K562 (cell line): Measurements from ENCODE around the gene PODXL2. TPM values are rescaled to one million over a fixed set of nuclear protein-coding genes. Genes with fewer than 3 reads are reported as not detected.

ENCODE experiments used
- CBX3 ChIP-seq, 2 experiments: IDR thresholded peaks; 1 replicate in 1 of 2; 2 replicates in 1 of 2; pipeline ENCODE4 v1.6.1; 2012; ENCODE audit warnings: inconsistent platforms in 2 of 2, low read length in 2 of 2, borderline replicate concordance in 1 of 2, control low read depth in 1 of 2
- ETV5 ChIP-seq: sonication (generic); formaldehyde crosslinking; IDR thresholded peaks from 2 replicates; pipeline ENCODE4 v1.4.0; 2020; ENCODE audit warnings: low read depth, mild to moderate bottlenecking, missing genetic modification reagents
- PHF8 ChIP-seq: fragments of 200-600 bp; sonication (generic); IDR thresholded peaks from 2 replicates; pipeline ENCODE4 v1.6.1; 2012; ENCODE audit warnings: mixed run types, mild to moderate bottlenecking, inconsistent platforms, low read length, moderate library complexity, borderline replicate concordance
- RBM39 ChIP-seq: fragments of 200-400 bp; formaldehyde crosslinking; optimal IDR thresholded peaks from 2 replicates; pipeline ENCODE3; 2018; ENCODE audit warnings: low read depth, low read length
- RNF2 ChIP-seq: sonication (generic); IDR thresholded peaks from 2 replicates; pipeline ENCODE4 v1.6.1; 2016
- U2AF1 ChIP-seq: fragments of 200-400 bp; formaldehyde crosslinking; optimal IDR thresholded peaks from 2 replicates; pipeline ENCODE3; 2017; ENCODE audit warnings: mild to moderate bottlenecking, low read depth, low read length, moderate library complexity
- ZNF212 ChIP-seq: fragments of 450-650 bp; formaldehyde crosslinking; IDR thresholded peaks from 2 replicates; pipeline ENCODE4 v1.4.0; 2020; ENCODE audit warnings: mild to moderate bottlenecking
- ZNF778 ChIP-seq: fragments of 450-650 bp; formaldehyde crosslinking; IDR thresholded peaks from 2 replicates; pipeline ENCODE4 v1.4.0; 2020; ENCODE audit warnings: mild to moderate bottlenecking, moderate library complexity
- ZNF780A ChIP-seq: fragments of 250-450 bp; sonication (Bioruptor Pico); IDR thresholded peaks from 2 replicates; pipeline ENCODE4 v1.5.0; 2021; ENCODE audit warnings: mild to moderate bottlenecking
- polyA plus RNA-seq, 8 experiments: library from polyadenylated mRNA; depleted of rRNA in 4 of 8; stranded (reverse) in 5 of 8; unstranded in 3 of 8; fragments of >200 nt; fragmentation: Nextera tagmentation in 2 of 8; fragmentation: Illumina TruSeq in 1 of 8; extraction: Ambion mirVana in 2 of 8; extraction: Trizol in 1 of 8; gene quantifications; 2 replicates each; pipeline versions ENCODE4 v1.2.1 to v1.2.3, GENCODE V29; 2011 to 2014; ENCODE audit warnings: inconsistent platforms in 1 of 8, missing spikeins in 1 of 8
- total RNA-seq, 7 experiments: library from RNA; depleted of rRNA in 6 of 7; stranded (reverse); fragments of >200 nt in 6 of 7; fragmentation: Illumina TruSeq in 2 of 7; extraction: Trizol in 2 of 7; gene quantifications; 2 replicates each; pipeline versions ENCODE4 v1.2.1 to v1.2.3, GENCODE V29; 2011 to 2021; ENCODE audit warnings: low replicate concordance in 1 of 7
- TF ChIP-seq, protein P1 (sequence below): sonication (generic); formaldehyde crosslinking; IDR thresholded peaks from 2 replicates; pipeline ENCODE4 v1.8.0; 2022; ENCODE audit warnings: missing genetic modification reagents, mild to moderate bottlenecking, borderline replicate concordance
- TF ChIP-seq, protein P2 (sequence below), 2 experiments: fragments of 450-650 bp; formaldehyde crosslinking in 1 of 2; IDR thresholded peaks; 2 replicates each; pipeline versions ENCODE4 v1.4.0 to v1.6.1; 2014 to 2020; ENCODE audit warnings: mild to moderate bottlenecking in 2 of 2, borderline replicate concordance in 1 of 2, low read depth in 1 of 2
- TF ChIP-seq, protein P3 (sequence below): fragments of 250-450 bp; sonication (Bioruptor Pico); IDR thresholded peaks from 2 replicates; pipeline ENCODE4 v1.4.0; 2020; ENCODE audit warnings: borderline replicate concordance
- TF ChIP-seq, protein P4 (sequence below): fragments of 250-450 bp; sonication (Bioruptor Pico); IDR thresholded peaks from 2 replicates; pipeline ENCODE4 v1.4.0; 2020; ENCODE audit warnings: mild to moderate bottlenecking

PODXL2 gene
- total and polyA plus RNA-seq, 9 of the 15 experiments (the other 6 are each of a cell fraction or from before 2014, with no cell fraction given), result 0.03 to 52.5 (median 21.9) TPM

DNA sequence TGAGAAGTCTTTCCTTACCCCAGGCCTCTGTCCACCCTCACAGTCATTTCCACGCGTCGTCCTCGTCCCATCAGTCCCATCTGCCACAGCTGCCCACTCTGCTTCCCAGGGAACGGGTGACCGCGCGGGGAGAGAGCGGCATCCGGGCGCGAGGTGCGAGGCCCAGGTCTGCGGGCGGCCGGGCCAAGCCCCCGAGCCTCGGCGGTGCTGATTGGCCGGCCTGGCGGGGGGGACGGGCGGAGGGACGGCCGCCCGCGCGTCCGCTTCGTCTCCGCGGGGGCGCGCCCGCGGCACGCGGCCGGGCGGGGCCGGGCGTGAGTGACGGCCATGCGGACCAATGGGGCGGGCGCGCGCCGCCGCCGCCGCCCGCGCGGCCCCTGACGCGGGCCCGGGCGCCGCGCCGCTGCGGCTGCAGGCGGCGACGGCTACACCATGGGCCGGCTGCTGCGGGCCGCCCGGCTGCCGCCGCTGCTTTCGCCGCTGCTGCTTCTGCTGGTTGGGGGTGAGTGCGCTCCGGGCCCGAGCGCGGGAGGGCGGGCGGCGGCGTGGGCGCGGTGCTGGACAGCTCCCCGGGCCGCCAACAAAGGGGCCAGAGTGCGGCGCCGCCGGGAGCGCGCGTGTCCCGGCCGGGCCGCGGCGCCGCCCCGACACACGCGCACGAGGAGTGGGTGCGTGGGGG lies at the start of gene PODXL2 (continued):
- no peak for TF ChIP-seq ZNF778 (CRISPR knock-in tag)
- TF ChIP-seq U2AF1, result no peak
- peak; percentile 51; the same call in 1 of the 2 replicates for TF ChIP-seq PHF8
- TF ChIP-seq, protein P1, sequence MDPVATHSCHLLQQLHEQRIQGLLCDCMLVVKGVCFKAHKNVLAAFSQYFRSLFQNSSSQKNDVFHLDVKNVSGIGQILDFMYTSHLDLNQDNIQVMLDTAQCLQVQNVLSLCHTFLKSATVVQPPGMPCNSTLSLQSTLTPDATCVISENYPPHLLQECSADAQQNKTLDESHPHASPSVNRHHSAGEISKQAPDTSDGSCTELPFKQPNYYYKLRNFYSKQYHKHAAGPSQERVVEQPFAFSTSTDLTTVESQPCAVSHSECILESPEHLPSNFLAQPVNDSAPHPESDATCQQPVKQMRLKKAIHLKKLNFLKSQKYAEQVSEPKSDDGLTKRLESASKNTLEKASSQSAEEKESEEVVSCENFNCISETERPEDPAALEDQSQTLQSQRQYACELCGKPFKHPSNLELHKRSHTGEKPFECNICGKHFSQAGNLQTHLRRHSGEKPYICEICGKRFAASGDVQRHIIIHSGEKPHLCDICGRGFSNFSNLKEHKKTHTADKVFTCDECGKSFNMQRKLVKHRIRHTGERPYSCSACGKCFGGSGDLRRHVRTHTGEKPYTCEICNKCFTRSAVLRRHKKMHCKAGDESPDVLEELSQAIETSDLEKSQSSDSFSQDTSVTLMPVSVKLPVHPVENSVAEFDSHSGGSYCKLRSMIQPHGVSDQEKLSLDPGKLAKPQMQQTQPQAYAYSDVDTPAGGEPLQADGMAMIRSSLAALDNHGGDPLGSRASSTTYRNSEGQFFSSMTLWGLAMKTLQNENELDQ (CRISPR knock-in tag), result no peak
- TF ChIP-seq RBM39, result no peak
- peak in 1 of 2 experiments; percentile 90; a peak in 2 of 3 replicates for TF ChIP-seq CBX3 (IDR thresholded peaks at IDR 0.05; ENCODE audit: borderline replicate concordance in 1 of 2, low read length in 2 of 2)
- no peak for TF ChIP-seq ZNF780A (CRISPR knock-in tag)
- peak; percentile 50; the same call in 1 of the 2 replicates for TF ChIP-seq ETV5 (CRISPR knock-in tag)
- TF ChIP-seq, protein P2, sequence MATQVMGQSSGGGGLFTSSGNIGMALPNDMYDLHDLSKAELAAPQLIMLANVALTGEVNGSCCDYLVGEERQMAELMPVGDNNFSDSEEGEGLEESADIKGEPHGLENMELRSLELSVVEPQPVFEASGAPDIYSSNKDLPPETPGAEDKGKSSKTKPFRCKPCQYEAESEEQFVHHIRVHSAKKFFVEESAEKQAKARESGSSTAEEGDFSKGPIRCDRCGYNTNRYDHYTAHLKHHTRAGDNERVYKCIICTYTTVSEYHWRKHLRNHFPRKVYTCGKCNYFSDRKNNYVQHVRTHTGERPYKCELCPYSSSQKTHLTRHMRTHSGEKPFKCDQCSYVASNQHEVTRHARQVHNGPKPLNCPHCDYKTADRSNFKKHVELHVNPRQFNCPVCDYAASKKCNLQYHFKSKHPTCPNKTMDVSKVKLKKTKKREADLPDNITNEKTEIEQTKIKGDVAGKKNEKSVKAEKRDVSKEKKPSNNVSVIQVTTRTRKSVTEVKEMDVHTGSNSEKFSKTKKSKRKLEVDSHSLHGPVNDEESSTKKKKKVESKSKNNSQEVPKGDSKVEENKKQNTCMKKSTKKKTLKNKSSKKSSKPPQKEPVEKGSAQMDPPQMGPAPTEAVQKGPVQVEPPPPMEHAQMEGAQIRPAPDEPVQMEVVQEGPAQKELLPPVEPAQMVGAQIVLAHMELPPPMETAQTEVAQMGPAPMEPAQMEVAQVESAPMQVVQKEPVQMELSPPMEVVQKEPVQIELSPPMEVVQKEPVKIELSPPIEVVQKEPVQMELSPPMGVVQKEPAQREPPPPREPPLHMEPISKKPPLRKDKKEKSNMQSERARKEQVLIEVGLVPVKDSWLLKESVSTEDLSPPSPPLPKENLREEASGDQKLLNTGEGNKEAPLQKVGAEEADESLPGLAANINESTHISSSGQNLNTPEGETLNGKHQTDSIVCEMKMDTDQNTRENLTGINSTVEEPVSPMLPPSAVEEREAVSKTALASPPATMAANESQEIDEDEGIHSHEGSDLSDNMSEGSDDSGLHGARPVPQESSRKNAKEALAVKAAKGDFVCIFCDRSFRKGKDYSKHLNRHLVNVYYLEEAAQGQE (IDR thresholded peaks at IDR 0.05; ENCODE audit: borderline replicate concordance), result peak; percentile 93
- TF ChIP-seq, protein P2 (CRISPR knock-in tag; IDR thresholded peaks at IDR 0.05; ENCODE audit: low read depth), result peak; percentile 93
- TF ChIP-seq, protein P3, sequence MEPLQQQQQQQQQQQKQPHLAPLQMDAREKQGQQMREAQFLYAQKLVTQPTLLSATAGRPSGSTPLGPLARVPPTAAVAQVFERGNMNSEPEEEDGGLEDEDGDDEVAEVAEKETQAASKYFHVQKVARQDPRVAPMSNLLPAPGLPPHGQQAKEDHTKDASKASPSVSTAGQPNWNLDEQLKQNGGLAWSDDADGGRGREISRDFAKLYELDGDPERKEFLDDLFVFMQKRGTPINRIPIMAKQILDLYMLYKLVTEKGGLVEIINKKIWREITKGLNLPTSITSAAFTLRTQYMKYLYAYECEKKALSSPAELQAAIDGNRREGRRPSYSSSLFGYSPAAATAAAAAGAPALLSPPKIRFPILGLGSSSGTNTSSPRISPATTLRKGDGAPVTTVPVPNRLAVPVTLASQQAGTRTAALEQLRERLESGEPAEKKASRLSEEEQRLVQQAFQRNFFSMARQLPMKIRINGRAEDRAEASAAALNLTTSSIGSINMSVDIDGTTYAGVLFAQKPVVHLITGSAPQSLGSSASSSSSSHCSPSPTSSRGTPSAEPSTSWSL (CRISPR knock-in tag), result no peak
- TF ChIP-seq RNF2, result peak; percentile 87
- TF ChIP-seq, protein P4, sequence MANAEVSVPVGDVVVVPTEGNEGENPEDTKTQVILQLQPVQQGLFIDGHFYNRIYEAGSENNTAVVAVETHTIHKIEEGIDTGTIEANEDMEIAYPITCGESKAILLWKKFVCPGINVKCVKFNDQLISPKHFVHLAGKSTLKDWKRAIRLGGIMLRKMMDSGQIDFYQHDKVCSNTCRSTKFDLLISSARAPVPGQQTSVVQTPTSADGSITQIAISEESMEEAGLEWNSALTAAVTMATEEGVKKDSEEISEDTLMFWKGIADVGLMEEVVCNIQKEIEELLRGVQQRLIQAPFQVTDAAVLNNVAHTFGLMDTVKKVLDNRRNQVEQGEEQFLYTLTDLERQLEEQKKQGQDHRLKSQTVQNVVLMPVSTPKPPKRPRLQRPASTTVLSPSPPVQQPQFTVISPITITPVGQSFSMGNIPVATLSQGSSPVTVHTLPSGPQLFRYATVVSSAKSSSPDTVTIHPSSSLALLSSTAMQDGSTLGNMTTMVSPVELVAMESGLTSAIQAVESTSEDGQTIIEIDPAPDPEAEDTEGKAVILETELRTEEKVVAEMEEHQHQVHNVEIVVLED, result peak; percentile 23; the same call in 1 of the 2 replicates
- TF ChIP-seq ZNF212 (CRISPR knock-in tag), result no peak
